Chondrocyte (in vitro differentiated cells): ENCODE measurements around the gene RNF213. TPM values are rescaled to one million over a fixed set of nuclear protein-coding genes. Genes with fewer than 3 reads are reported as not detected.
"Not testable (repeated sequence)": the region's sequence is repeated elsewhere in the genome, so short reads cannot be mapped to it uniquely, and the experiment has no call there.

ENCODE experiments used
- DNase-seq: peaks from one replicate; pipeline ENCODE4 v3.0.0; 2021; ENCODE audit warnings: mixed read lengths, low spot score
- H3K27ac Mint-ChIP-seq: one replicate; pipeline ENCODE4 v1.8.0; 2021; ENCODE audit warnings: mild to moderate bottlenecking, moderate library complexity, mixed read lengths; ENCODE audit not compliant: unreplicated experiment
- H3K27me3 Mint-ChIP-seq: 2 replicates; pipeline ENCODE4 v1.8.0; 2021; ENCODE audit warnings: low read depth, mixed read lengths
- H3K36me3 Mint-ChIP-seq: 2 replicates; pipeline ENCODE4 v1.8.0; 2021; ENCODE audit warnings: low read depth, mixed read lengths
- H3K4me1 Mint-ChIP-seq: 2 replicates; pipeline ENCODE4 v1.8.0; 2021; ENCODE audit warnings: low read depth, mild to moderate bottlenecking, mixed read lengths
- H3K4me3 Mint-ChIP-seq: one replicate; pipeline ENCODE4 v1.8.0; 2021; ENCODE audit warnings: mild to moderate bottlenecking, moderate library complexity, mixed read lengths; ENCODE audit not compliant: unreplicated experiment
- H3K9me3 Mint-ChIP-seq: 2 replicates; pipeline ENCODE4 v1.8.0; 2021; ENCODE audit warnings: low read depth, mixed read lengths
- total RNA-seq: library from RNA; stranded (reverse); gene quantifications from 3 replicates; pipeline ENCODE4 v1.2.1, GENCODE V29; 2021
- TF ChIP-seq, protein P1 (sequence below): fragments of 200-600 bp; sonication (generic); IDR thresholded peaks from 2 replicates; pipeline ENCODE4 v1.5.0; 2021; ENCODE audit warnings: antibody characterized with exemption, mild to moderate bottlenecking, moderate library complexity

The RNF213 gene
- total RNA-seq, 1 donor from 2014 or later, result 73.2 TPM

DNA sequence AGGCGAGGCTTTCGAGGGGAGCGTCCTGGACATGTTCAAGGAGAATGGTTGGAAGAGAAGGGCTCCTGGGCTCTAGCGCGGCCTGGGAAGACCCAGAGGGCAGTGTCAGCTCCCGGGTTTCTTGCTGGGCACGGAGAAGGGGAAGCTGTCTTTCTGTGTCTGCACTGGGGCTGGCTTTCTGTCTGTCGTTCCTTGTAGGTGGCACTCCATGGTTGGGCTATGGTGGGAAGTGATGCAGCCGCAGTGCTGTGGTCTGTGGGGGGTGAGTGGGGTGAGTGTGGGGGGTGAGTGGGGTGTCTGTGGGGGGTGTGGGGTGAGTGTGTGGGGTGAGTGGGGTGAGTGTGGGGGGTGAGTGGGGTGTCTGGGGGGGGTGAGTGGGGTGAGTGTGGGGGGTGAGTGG, 13.7 kb downstream of the RNF213 start:
- no peak overlapping the region for H3K27ac Mint-ChIP-seq
- H3K9me3 Mint-ChIP-seq, result no peaks in the 10 kb centered on the region
- H3K36me3 Mint-ChIP-seq, result peaks cover 4% of the 10 kb centered on the region
- TF ChIP-seq, protein P1, sequence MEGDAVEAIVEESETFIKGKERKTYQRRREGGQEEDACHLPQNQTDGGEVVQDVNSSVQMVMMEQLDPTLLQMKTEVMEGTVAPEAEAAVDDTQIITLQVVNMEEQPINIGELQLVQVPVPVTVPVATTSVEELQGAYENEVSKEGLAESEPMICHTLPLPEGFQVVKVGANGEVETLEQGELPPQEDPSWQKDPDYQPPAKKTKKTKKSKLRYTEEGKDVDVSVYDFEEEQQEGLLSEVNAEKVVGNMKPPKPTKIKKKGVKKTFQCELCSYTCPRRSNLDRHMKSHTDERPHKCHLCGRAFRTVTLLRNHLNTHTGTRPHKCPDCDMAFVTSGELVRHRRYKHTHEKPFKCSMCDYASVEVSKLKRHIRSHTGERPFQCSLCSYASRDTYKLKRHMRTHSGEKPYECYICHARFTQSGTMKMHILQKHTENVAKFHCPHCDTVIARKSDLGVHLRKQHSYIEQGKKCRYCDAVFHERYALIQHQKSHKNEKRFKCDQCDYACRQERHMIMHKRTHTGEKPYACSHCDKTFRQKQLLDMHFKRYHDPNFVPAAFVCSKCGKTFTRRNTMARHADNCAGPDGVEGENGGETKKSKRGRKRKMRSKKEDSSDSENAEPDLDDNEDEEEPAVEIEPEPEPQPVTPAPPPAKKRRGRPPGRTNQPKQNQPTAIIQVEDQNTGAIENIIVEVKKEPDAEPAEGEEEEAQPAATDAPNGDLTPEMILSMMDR, result no peak
- no peak overlapping the region for H3K4me3 Mint-ChIP-seq
- no peaks in the 10 kb centered on the region for H3K27me3 Mint-ChIP-seq
- H3K4me1 Mint-ChIP-seq, result peaks cover 18% of the 10 kb centered on the region
- no peak for DNase-seq

DNA sequence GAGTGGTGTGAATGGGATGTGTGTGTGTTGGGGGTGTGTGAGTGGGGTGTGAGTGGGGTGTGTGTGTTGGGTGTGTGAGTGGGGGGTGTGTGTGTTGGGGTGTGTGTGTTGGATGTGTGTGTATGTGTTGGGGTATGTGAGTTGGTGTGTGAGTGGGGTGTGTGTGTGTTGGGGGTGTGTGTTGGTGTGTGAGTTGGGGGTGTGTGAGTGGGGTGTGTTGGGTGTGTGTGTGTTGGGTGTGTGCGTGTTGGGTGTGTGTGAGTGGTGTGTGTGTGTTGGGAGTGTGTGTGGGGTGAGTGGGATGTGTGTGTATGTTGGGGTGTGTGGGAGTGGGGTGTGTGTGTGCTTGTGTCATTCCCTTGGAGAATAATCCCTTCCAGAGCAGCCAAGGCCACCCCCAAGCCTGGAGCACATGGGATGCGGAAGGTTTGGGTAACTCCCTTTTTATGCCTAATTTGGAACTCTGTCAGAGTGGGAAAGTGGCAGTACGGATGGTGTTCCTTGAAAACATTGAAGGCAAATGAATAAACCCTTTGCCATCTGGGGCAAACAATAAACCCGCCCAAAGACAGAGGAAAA, 14.3 kb downstream of the RNF213 start:
- TF ChIP-seq, protein P1, result no peak
- Mint-ChIP-seq H3K4me3 (no peak overlapping the region), H3K36me3 (peaks cover 6% of the 10 kb centered on the region), H3K9me3 (no peaks in the 10 kb centered on the region), H3K27me3 (no peaks in the 10 kb centered on the region), H3K27ac (no peak overlapping the region), H3K4me1 (peaks cover 24% of the 10 kb centered on the region)
- DNase-seq, result no peak

- H3K4me1 Mint-ChIP-seq, result peaks cover 28% of the 10 kb centered on the region
- not testable (repeated sequence) for DNase-seq, H3K9me3 Mint-ChIP-seq, H3K27ac Mint-ChIP-seq, H3K36me3 Mint-ChIP-seq, H3K27me3 Mint-ChIP-seq, H3K4me3 Mint-ChIP-seq
Measured at GRCh38 chr17:80275857-80276256, 15.2 kb downstream of the RNF213 start.

- H3K27ac Mint-ChIP-seq, result peak overlapping the region; percentile 41
- DNase-seq, result no peak
- TF ChIP-seq, protein P1, result no peak
- H3K36me3 Mint-ChIP-seq, result peaks cover 7% of the 10 kb centered on the region
- no peak overlapping the region for H3K4me3 Mint-ChIP-seq
- H3K4me1 Mint-ChIP-seq, result peaks cover 28% of the 10 kb centered on the region
- no peaks in the 10 kb centered on the region for H3K27me3 Mint-ChIP-seq
- H3K9me3 Mint-ChIP-seq, result no peaks in the 10 kb centered on the region
Measured at GRCh38 chr17:80277751-80278671, 17.4 kb downstream of the RNF213 start.

DNA sequence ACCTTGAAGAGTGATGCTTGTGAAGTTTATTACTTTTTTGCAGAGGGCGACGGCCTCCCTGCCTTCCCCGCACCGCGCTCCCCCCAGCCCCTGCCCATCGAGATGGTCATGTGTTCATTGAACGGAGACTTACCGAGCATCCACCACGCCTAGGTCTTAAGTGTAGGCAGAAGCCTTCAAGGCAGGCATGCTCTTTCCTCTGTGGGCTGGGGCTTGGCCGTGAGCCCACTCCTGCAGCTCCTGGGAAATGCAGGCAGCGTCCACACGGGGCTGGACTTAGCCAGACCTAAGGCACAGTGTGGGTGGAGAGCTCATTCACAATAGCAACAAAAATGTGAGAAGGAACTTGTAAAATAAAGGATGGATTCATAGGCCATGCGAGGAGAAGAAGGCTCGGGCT, 19.2 kb downstream of the RNF213 start:
- TF ChIP-seq, protein P1, result peak; percentile 34
- no peak for DNase-seq
- peak overlapping the region; percentile 64 for H3K27ac Mint-ChIP-seq
- H3K9me3 Mint-ChIP-seq, result no peaks in the 10 kb centered on the region
- H3K4me3 Mint-ChIP-seq, result no peak overlapping the region
- peaks cover 23% of the 10 kb centered on the region for H3K4me1 Mint-ChIP-seq
- peaks cover 6% of the 10 kb centered on the region for H3K36me3 Mint-ChIP-seq
- no peaks in the 10 kb centered on the region for H3K27me3 Mint-ChIP-seq
